ENCODE results near the gene AOX1. TPM values are rescaled to one million over a fixed set of nuclear protein-coding genes. Genes with fewer than 3 reads are reported as not detected.
"Not testable (repeated sequence)": the region's sequence is repeated elsewhere in the genome, so short reads cannot be mapped to it uniquely, and the experiment has no call there.

AOX1 gene
- polyA plus RNA-seq, 2 of the 4 experiments (the other 2 are of a cell fraction) = 3.6 to 5.4 TPM

GRCh38 chr2:200713003-200713703 lies 127.3 kb downstream of the AOX1 start (continued):
- no peak for TF ChIP-seq REST (IDR thresholded peaks at IDR 0.05)
- TF ChIP-seq EHMT2 (IDR thresholded peaks at IDR 0.05; ENCODE audit: low read depth) = no peak
- TF ChIP-seq ZFP36 (IDR thresholded peaks at IDR 0.05; ENCODE audit: borderline replicate concordance, partially characterized antibody) = peak; percentile 15
- TF ChIP-seq RFX5 (IDR thresholded peaks at IDR 0.05) = no peak
- peak; percentile 99 for TF ChIP-seq SMC3 (IDR thresholded peaks at IDR 0.05)
- TF ChIP-seq HEYL (CRISPR knock-in tag; IDR thresholded peaks at IDR 0.05) = no peak
- no peak for TF ChIP-seq E2F6 (IDR thresholded peaks at IDR 0.05; ENCODE audit: borderline replicate concordance, low read depth)
- TF ChIP-seq CEBPB (IDR thresholded peaks at IDR 0.05) = no peak
- TF ChIP-seq HOXB5 (CRISPR knock-in tag; IDR thresholded peaks at IDR 0.05) = 0 out of 2 replicates have a peak, but pooled peaks have one; percentile 36
- no peak for TF ChIP-seq KDM5A (IDR thresholded peaks at IDR 0.05)
- no peak for TF ChIP-seq SREBF2 (IDR thresholded peaks at IDR 0.05)
- no peak for TF ChIP-seq CBX2 (IDR thresholded peaks at IDR 0.05; ENCODE audit: borderline replicate concordance, low read depth)
- no peak for TF ChIP-seq TP53 (CRISPR knock-in tag; IDR thresholded peaks at IDR 0.05)
- TF ChIP-seq TFCP2L1 (CRISPR knock-in tag; IDR thresholded peaks at IDR 0.05) = no peak
- no peak for TF ChIP-seq NPAS2 (CRISPR knock-in tag; IDR thresholded peaks at IDR 0.05; ENCODE audit: borderline replicate concordance)
- no peak for TF ChIP-seq MAZ (IDR thresholded peaks at IDR 0.05; ENCODE audit: borderline replicate concordance, low read depth, low read length)
- peak; percentile 54 for TF ChIP-seq MAFK (IDR thresholded peaks at IDR 0.05; ENCODE audit: partially characterized antibody)
- TF ChIP-seq HES2 (IDR thresholded peaks at IDR 0.05) = no peak
- TF ChIP-seq HDAC2 (IDR thresholded peaks at IDR 0.05) = no peak
- TF ChIP-seq CHD4 (IDR thresholded peaks at IDR 0.05; ENCODE audit: borderline replicate concordance) = 0 out of 2 replicates have a peak, but pooled peaks have one; percentile 42
- TF ChIP-seq MYC (IDR thresholded peaks at IDR 0.05; ENCODE audit: borderline replicate concordance, low read length) = no peak
- TF ChIP-seq JUN (IDR thresholded peaks at IDR 0.05) = peak; percentile 52 to 75; a peak in 3 of 5 replicates
- TF ChIP-seq BHLHE40 (IDR thresholded peaks at IDR 0.05; ENCODE audit: low read depth, low read length) = no peak
- no peak for TF ChIP-seq ZNF302 (CRISPR knock-in tag; IDR thresholded peaks at IDR 0.05)

DNA sequence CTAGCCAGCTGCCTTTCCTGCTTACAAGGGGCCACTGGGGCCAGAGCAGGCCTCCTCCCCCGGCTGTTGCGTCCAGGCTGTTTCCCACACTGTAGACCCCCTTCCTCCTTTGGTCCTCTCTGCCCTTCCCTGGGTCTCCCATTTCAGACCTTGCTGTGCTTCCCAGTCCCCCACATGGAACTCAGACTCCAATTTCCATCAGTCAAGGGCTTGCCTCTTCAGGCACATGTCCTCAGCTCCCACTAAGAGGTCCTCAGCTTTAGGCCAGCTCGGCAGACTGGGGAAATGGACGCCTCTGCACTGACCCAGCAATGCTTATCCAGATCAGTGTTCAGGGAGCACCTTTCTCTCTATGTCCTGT lies 127.9 kb downstream of the AOX1 start:
- 91% methylated on average over 4 of the region's 4 CpGs for WGBS (ENCODE audit: missing lambda C conversion rate)
- CTCF ChIA-PET = interaction anchor here (0.6 to 6.4 kb wide), 39 partner anchors 10 to 1538 kb away, joined by 3 to 116 read pairs (median 4); partner anchors contain the start of genes CLK1 and KCTD18
- Histone ChIP-seq H3K9me3 (no peaks in the 10 kb centered on the region), H3K4me2 (peak overlapping the region; percentile 79), H3K4me1 (peaks cover 20% of the 10 kb centered on the region), H3K27ac (peak overlapping the region; percentile 85 to 91), H3K4me3 (peak overlapping the region; percentile 33; the same call in 2 of the 3 replicates)
- no peak for FAIRE-seq
- POLR2A ChIA-PET = interaction anchor here (0.7 to 1.4 kb wide), 9 partner anchors 18 to 176 kb away, joined by 3 to 19 read pairs (median 7); partner anchors contain the start of genes BZW1, CLK1, NIF3L1 and PPIL3
- no peak for DNase-seq (ENCODE audit: low read depth in 1 of 2, low spot score in 1 of 2)
- TF ChIP-seq CEBPB (IDR thresholded peaks at IDR 0.05) (no peak), RCOR1 (IDR thresholded peaks at IDR 0.05; ENCODE audit: low read depth, low read length) (no peak), HOXB5 (CRISPR knock-in tag; IDR thresholded peaks at IDR 0.05) (no peak), HOXB13 (CRISPR knock-in tag; IDR thresholded peaks at IDR 0.05; ENCODE audit: low read depth) (no peak), EP300 (IDR thresholded peaks at IDR 0.05) (no peak), MAZ (IDR thresholded peaks at IDR 0.05; ENCODE audit: borderline replicate concordance, low read depth, low read length) (no peak), ESRRA (IDR thresholded peaks at IDR 0.05; ENCODE audit: borderline replicate concordance, low read length) (no peak)
- peak; percentile 9 to 48; a peak in 3 of 6 replicates for ATAC-seq

GRCh38 chr2:200715014-200715413 lies 129.2 kb downstream of the AOX1 start:
- H3K9me3 ChIP-seq; DNase-seq (ENCODE audit: low read depth in 1 of 2, low spot score in 1 of 2); POLR2A ChIA-PET; H3K27ac ChIP-seq; ATAC-seq; FAIRE-seq; H3K4me2 ChIP-seq; H3K4me3 ChIP-seq: not testable (repeated sequence)
- peaks cover 18% of the 10 kb centered on the region for H3K4me1 ChIP-seq
- CTCF ChIA-PET = interaction anchor here (1.3 to 6.4 kb wide), 4 partner anchors 9 to 80 kb away, joined by 4 to 116 read pairs (median 36); no protein-coding TSS in a partner anchor
- 90% methylated on average over 2 of the region's 3 CpGs for WGBS (ENCODE audit: missing lambda C conversion rate)
